ENCODE results near the gene CAMTA1. TPM values are rescaled to one million over a fixed set of nuclear protein-coding genes. Genes with fewer than 3 reads are reported as not detected.

The CAMTA1 gene
- total and polyA plus RNA-seq, 9 of the 15 experiments (the other 6 are each of a cell fraction or from before 2014, with no cell fraction given) = 43.9 to 161 (median 65.9) TPM

DNA sequence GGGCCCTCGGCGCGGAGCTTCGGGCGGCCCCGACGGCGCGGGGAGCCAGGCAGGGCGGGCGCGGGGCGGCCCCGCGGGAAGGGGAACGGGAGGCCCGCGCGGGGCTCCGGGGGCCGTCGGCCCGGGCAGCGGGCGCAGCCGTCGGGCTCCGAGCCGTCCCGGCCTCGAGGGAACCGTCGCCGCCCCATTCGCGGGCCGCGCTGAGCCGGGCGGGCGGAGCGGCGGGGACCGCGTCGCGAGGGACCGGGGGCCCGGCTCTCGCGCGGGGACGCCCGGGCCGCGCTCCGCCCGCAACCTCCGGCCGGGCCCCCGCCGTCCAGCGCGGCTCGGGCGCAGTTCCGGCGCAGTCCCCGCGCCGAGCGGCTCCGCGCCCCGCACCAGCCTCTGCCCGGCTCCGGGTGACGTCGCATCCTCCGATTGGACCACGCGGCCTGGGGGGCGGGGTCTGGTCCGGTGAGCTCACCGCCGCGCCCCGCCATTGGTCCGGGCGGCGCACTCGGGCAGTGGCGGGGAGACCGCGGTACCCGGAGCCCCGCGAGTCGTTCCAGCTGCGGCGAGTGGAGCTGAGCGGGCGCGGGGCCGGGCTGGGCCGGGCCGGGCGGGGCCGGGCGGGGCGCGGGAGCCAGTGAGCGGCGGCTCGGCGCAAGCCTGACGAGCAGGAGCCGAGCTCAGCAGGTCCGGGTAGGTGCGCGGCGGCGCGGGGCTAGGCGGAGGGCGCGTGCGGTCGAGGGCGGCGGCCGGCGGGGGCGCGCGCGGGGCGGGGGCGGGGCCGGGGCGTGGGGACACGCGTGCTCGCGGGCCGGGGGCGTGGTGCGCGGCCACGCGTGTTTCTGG lies 919.2 kb downstream of the CAMTA1 start:
- H3K79me2 ChIP-seq (ENCODE audit: control insufficient read depth, insufficient read depth, low read length) = no peaks in the 10 kb centered on the region
- intact Hi-C loops (cut with micrococcal nuclease) = no loop called here
- FAIRE-seq = peak; percentile 78
- BruUV-seq (replicated peaks) = no TSS peak
- H3K4me2 ChIP-seq (ENCODE audit: insufficient read depth, low read length) = peak overlapping the region; percentile 5; the same call in 1 of the 2 replicates
- H3K9me1 ChIP-seq (ENCODE audit: control insufficient read depth, insufficient read depth, low read length) = no peaks in the 10 kb centered on the region
- H3K27ac ChIP-seq (ENCODE audit: extremely low read depth, low read depth, low read length) = no peak overlapping the region
- POLR2A ChIA-PET = interaction anchor here (1.1 to 1.4 kb wide), 4 partner anchors 9 to 214 kb away, joined by 3 to 7 read pairs (median 4); no protein-coding TSS in a partner anchor
- no peaks in the 10 kb centered on the region; the same call in 1 of the 2 replicates for H4K20me1 ChIP-seq (replicated peaks; ENCODE audit: control insufficient read depth, insufficient read depth, low read length)
- in situ Hi-C loops (cut with MboI) = no loop called here
- H3K4me1 ChIP-seq (replicated peaks in 1 of 2; ENCODE audit: control insufficient read depth in 2 of 2, insufficient read depth in 2 of 2, low read length in 2 of 2) = peaks cover 0 to 18% of the 10 kb centered on the region in 2 experiments; a peak in 2 of 5 replicates
- H2AFZ ChIP-seq (ENCODE audit: low read depth, low read length) = no peak overlapping the region; the same call in 1 of the 2 replicates
- peak overlapping the region in 1 of 2 experiments; percentile 83; a peak in 2 of 4 replicates for H3K9ac ChIP-seq (ENCODE audit: insufficient read depth in 1 of 2, low read depth in 2 of 2, low read length in 2 of 2)
- peak overlapping the region; percentile 34 for H3K4me3 ChIP-seq
- peak; percentile 100 for ATAC-seq
- peak; percentile 93 to 100 (median 100) for DNase-seq (ENCODE audit: extremely low read depth in 1 of 4, low spot score in 3 of 4)
- peaks cover 28 to 45% of the 10 kb centered on the region in 2 experiments; a peak in 4 of 5 replicates for H3K27me3 ChIP-seq (ENCODE audit: control insufficient read depth in 2 of 2, insufficient read depth in 2 of 2, low read length in 2 of 2)
- 2% methylated on average over 38 of the region's 151 CpGs for WGBS (ENCODE audit: insufficient coverage, low coverage, missing lambda C conversion rate)
- CTCF ChIA-PET (ENCODE audit: low intra/inter-chr PET ratio) = no interaction called here
- H3K9me3 ChIP-seq (replicated peaks; ENCODE audit: control insufficient read depth, insufficient read depth, low read depth, low read length) = no peaks in the 10 kb centered on the region
- no peaks in the 10 kb centered on the region for H3K36me3 ChIP-seq (ENCODE audit: control insufficient read depth, insufficient read depth, low read length)
- no peak for TF ChIP-seq NCOR1 (IDR thresholded peaks at IDR 0.05)
- no peak for TF ChIP-seq ZNF175 (CRISPR knock-in tag; IDR thresholded peaks at IDR 0.05; ENCODE audit: low read depth)
- peak; percentile 97 for TF ChIP-seq ATF7 (IDR thresholded peaks at IDR 0.05)
- peak; percentile 36 for TF ChIP-seq CCNT2 (IDR thresholded peaks at IDR 0.05; ENCODE audit: borderline replicate concordance, extremely low read depth, insufficient read length, low read depth, low read length)
- no peak for TF ChIP-seq SIN3A (IDR thresholded peaks at IDR 0.05; ENCODE audit: borderline replicate concordance in 2 of 2, control insufficient read depth in 1 of 2, low read depth in 2 of 2, low read length in 2 of 2)
- no peak for TF ChIP-seq ZNF12 (CRISPR knock-in tag; IDR thresholded peaks at IDR 0.05)
- no peak for TF ChIP-seq HMG20A (CRISPR knock-in tag; conservative IDR thresholded peaks at IDR 0.05)
- TF ChIP-seq ZNF146 (CRISPR knock-in tag; IDR thresholded peaks at IDR 0.05; ENCODE audit: unreplicated experiment) = no peak
- TF ChIP-seq TEAD1 (CRISPR knock-in tag; IDR thresholded peaks at IDR 0.05) = no peak
- TF ChIP-seq ETS2 (tag; IDR thresholded peaks at IDR 0.05; ENCODE audit: borderline replicate concordance, poor library complexity, severe bottlenecking) = no peak
- TF ChIP-seq, protein P1, sequence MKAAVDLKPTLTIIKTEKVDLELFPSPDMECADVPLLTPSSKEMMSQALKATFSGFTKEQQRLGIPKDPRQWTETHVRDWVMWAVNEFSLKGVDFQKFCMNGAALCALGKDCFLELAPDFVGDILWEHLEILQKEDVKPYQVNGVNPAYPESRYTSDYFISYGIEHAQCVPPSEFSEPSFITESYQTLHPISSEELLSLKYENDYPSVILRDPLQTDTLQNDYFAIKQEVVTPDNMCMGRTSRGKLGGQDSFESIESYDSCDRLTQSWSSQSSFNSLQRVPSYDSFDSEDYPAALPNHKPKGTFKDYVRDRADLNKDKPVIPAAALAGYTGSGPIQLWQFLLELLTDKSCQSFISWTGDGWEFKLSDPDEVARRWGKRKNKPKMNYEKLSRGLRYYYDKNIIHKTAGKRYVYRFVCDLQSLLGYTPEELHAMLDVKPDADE (conservative IDR thresholded peaks at IDR 0.05; ENCODE audit: control insufficient read depth, low read depth, low read length) = no peak
- no peak for TF ChIP-seq CBX3 (IDR thresholded peaks at IDR 0.05; ENCODE audit: borderline replicate concordance in 1 of 2, low read length in 2 of 2)
- TF ChIP-seq, protein P2, sequence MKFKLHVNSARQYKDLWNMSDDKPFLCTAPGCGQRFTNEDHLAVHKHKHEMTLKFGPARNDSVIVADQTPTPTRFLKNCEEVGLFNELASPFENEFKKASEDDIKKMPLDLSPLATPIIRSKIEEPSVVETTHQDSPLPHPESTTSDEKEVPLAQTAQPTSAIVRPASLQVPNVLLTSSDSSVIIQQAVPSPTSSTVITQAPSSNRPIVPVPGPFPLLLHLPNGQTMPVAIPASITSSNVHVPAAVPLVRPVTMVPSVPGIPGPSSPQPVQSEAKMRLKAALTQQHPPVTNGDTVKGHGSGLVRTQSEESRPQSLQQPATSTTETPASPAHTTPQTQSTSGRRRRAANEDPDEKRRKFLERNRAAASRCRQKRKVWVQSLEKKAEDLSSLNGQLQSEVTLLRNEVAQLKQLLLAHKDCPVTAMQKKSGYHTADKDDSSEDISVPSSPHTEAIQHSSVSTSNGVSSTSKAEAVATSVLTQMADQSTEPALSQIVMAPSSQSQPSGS (CRISPR knock-in tag; IDR thresholded peaks at IDR 0.05) = peak; percentile 71
- TF ChIP-seq CREB1 (IDR thresholded peaks at IDR 0.05) = peak; percentile 80
- TF ChIP-seq CREB1 (CRISPR knock-in tag; IDR thresholded peaks at IDR 0.05) = peak; percentile 90
- TF ChIP-seq MTA2 (IDR thresholded peaks at IDR 0.05; ENCODE audit: low read depth) = no peak
- no peak for TF ChIP-seq PURB (CRISPR knock-in tag; IDR thresholded peaks at IDR 0.05; ENCODE audit: low read depth)
- TF ChIP-seq ILK (tag; IDR thresholded peaks at IDR 0.05; ENCODE audit: borderline replicate concordance, low read depth) = no peak
- TF ChIP-seq HEY1 (CRISPR knock-in tag; IDR thresholded peaks at IDR 0.05; ENCODE audit: borderline replicate concordance) = no peak
